Neural progenitor cell (in vitro differentiated cells): ENCODE measurements around the gene GFER. TPM values are rescaled to one million over a fixed set of nuclear protein-coding genes. Genes with fewer than 3 reads are reported as not detected.

Source experiments
- DNase-seq: peaks from one replicate; pipeline ENCODE4 v3.0.0-alpha.2; 2016; ENCODE audit warnings: low spot score
- H2AFZ ChIP-seq: fragments of 200-600 bp; sonication (generic); replicated peaks from 2 replicates; pipeline ENCODE4 v1.6.1; 2016; ENCODE audit warnings: antibody characterized with exemption
- H3F3A ChIP-seq: fragments of 200-600 bp; sonication (generic); 2 replicates; pipeline ENCODE4 v1.6.1; 2016; ENCODE audit warnings: antibody characterized with exemption, low read depth
- H3K27ac ChIP-seq: fragments of 200-600 bp; sonication (generic); 2 replicates; pipeline ENCODE4 v1.5.1; 2016; ENCODE audit warnings: mild to moderate bottlenecking
- H3K27me3 ChIP-seq: fragments of 200-600 bp; sonication (generic); 2 replicates; pipeline ENCODE4 v1.6.1; 2016; ENCODE audit warnings: mild to moderate bottlenecking, moderate library complexity
- H3K36me3 ChIP-seq: fragments of 200-600 bp; sonication (generic); 2 replicates; pipeline ENCODE4 v1.5.1; 2016
- H3K4me1 ChIP-seq: fragments of 200-600 bp; sonication (generic); 2 replicates; pipeline ENCODE4 v1.6.1; 2016; ENCODE audit warnings: mixed run types
- H3K4me2 ChIP-seq: fragments of 200-600 bp; sonication (generic); 2 replicates; pipeline ENCODE4 v1.6.1; 2016
- H3K4me3 ChIP-seq: fragments of 200-600 bp; sonication (generic); 2 replicates; pipeline ENCODE4 v1.5.1; 2016
- H3K79me2 ChIP-seq: fragments of 200-600 bp; sonication (generic); 2 replicates; pipeline ENCODE4 v1.6.1; 2016; ENCODE audit warnings: low read depth
- H3K9ac ChIP-seq: fragments of 200-600 bp; sonication (generic); 2 replicates; pipeline ENCODE4 v1.6.1; 2016
- H3K9me3 ChIP-seq: fragments of 200-600 bp; sonication (generic); 2 replicates; pipeline ENCODE4 v1.5.1; 2016; ENCODE audit warnings: low read depth
- H4K20me1 ChIP-seq: fragments of 200-600 bp; sonication (generic); 2 replicates; pipeline ENCODE4 v1.6.1; 2016; ENCODE audit warnings: low read depth
- H3K27ac Mint-ChIP-seq: 3 replicates; pipeline ENCODE4 v1.8.0; 2021; ENCODE audit warnings: mixed read lengths
- H3K27me3 Mint-ChIP-seq: 2 replicates; pipeline ENCODE4 v1.8.0; 2022; ENCODE audit warnings: low read depth, mild to moderate bottlenecking, inconsistent platforms, moderate library complexity, mixed read lengths; ENCODE audit not compliant: insufficient read depth
- H3K36me3 Mint-ChIP-seq: 3 replicates; pipeline ENCODE4 v1.8.0; 2021; ENCODE audit warnings: mixed read lengths
- H3K4me1 Mint-ChIP-seq: 3 replicates; pipeline ENCODE4 v1.8.0; 2021; ENCODE audit warnings: mixed read lengths
- H3K4me3 Mint-ChIP-seq: 3 replicates; pipeline ENCODE4 v1.8.0; 2021; ENCODE audit warnings: mild to moderate bottlenecking, moderate library complexity, mixed read lengths
- H3K9me3 Mint-ChIP-seq: 3 replicates; pipeline ENCODE4 v1.8.0; 2020; ENCODE audit warnings: mixed read lengths
- CTCF ChIP-seq: fragments of 200-600 bp; sonication (generic); IDR thresholded peaks from 2 replicates; pipeline ENCODE4 v1.5.1; 2017; ENCODE audit warnings: antibody characterized with exemption, mild to moderate bottlenecking
- EZH2 ChIP-seq: fragments of 200-600 bp; sonication (generic); IDR thresholded peaks from 2 replicates; pipeline ENCODE4 v1.6.1; 2017; ENCODE audit warnings: antibody characterized with exemption, mild to moderate bottlenecking, moderate library complexity
- EZH2phosphoT487 ChIP-seq: fragments of 200-600 bp; sonication (generic); IDR thresholded peaks from 2 replicates; pipeline ENCODE4 v1.6.1; 2017; ENCODE audit warnings: antibody characterized with exemption
- total RNA-seq: library from RNA; depleted of rRNA; stranded (reverse); fragments of >200 nt; gene quantifications from 2 replicates; pipeline ENCODE4 v1.2.3, GENCODE V29; 2015; ENCODE audit warnings: low replicate concordance

GFER gene
- total RNA-seq, 1 donor from 2014 or later: 35.1 TPM

GRCh38 chr16:1972490-1972877 is 11.5 kb upstream of the GFER start:
- Histone ChIP-seq H3K79me2 (peaks cover 25% of the 10 kb centered on the region), H3K27me3 (no peaks in the 10 kb centered on the region), H2AFZ (no peak overlapping the region), H4K20me1 (peaks cover 17% of the 10 kb centered on the region), H3F3A (peaks cover 4% of the 10 kb centered on the region), H3K4me2 (peak overlapping the region; percentile 86), H3K4me1 (peaks cover 4% of the 10 kb centered on the region), H3K4me3 (peak overlapping the region; percentile 91), H3K36me3 (no peaks in the 10 kb centered on the region), H3K9ac (peak overlapping the region; percentile 95), H3K9me3 (no peaks in the 10 kb centered on the region), H3K27ac (no peak overlapping the region)
- Mint-ChIP-seq H3K4me3 (peak overlapping the region; percentile 95), H3K27me3 (peaks cover 3% of the 10 kb centered on the region), H3K36me3 (peaks cover 3% of the 10 kb centered on the region), H3K9me3 (no peaks in the 10 kb centered on the region), H3K4me1 (peaks cover 18% of the 10 kb centered on the region), H3K27ac (no peak overlapping the region)
- DNase-seq: peak; percentile 50
- no peak for TF ChIP-seq EZH2phosphoT487
- TF ChIP-seq CTCF: no peak
- TF ChIP-seq EZH2: no peak

GRCh38 chr16:1973461-1974156 is 10.4 kb upstream of the GFER start:
- no peak overlapping the region for H3K9ac ChIP-seq
- DNase-seq: no peak
- no peaks in the 10 kb centered on the region for H3K9me3 Mint-ChIP-seq
- H3K4me3 ChIP-seq: no peak overlapping the region
- no peak for TF ChIP-seq CTCF
- TF ChIP-seq EZH2: no peak
- no peak for TF ChIP-seq EZH2phosphoT487
- peaks cover 4% of the 10 kb centered on the region for H3K27me3 Mint-ChIP-seq
- H3K9me3 ChIP-seq: no peaks in the 10 kb centered on the region
- no peak overlapping the region for H3K27ac ChIP-seq
- H3K4me1 Mint-ChIP-seq: peaks cover 18% of the 10 kb centered on the region
- H3F3A ChIP-seq: peaks cover 4% of the 10 kb centered on the region
- no peak overlapping the region for H3K27ac Mint-ChIP-seq
- H2AFZ ChIP-seq: no peak overlapping the region
- no peaks in the 10 kb centered on the region for H3K36me3 ChIP-seq
- peaks cover 4% of the 10 kb centered on the region for H3K4me1 ChIP-seq
- peaks cover 3% of the 10 kb centered on the region for H3K36me3 Mint-ChIP-seq
- peaks cover 27% of the 10 kb centered on the region for H4K20me1 ChIP-seq
- H3K79me2 ChIP-seq: peaks cover 25% of the 10 kb centered on the region
- H3K4me3 Mint-ChIP-seq: peak overlapping the region; percentile 95
- no peak overlapping the region for H3K4me2 ChIP-seq
- peaks cover 9% of the 10 kb centered on the region for H3K27me3 ChIP-seq

- peak overlapping the region; percentile 41 for H3K4me3 Mint-ChIP-seq
- Histone ChIP-seq H4K20me1 (peaks cover 35% of the 10 kb centered on the region), H3K4me1 (peaks cover 11% of the 10 kb centered on the region), H3K9ac (no peak overlapping the region), H3F3A (peaks cover 5% of the 10 kb centered on the region), H3K4me2 (no peak overlapping the region), H2AFZ (no peak overlapping the region), H3K9me3 (no peaks in the 10 kb centered on the region), H3K36me3 (no peaks in the 10 kb centered on the region), H3K27me3 (peaks cover 17% of the 10 kb centered on the region), H3K4me3 (no peak overlapping the region), H3K79me2 (peaks cover 25% of the 10 kb centered on the region), H3K27ac (no peak overlapping the region)
- H3K9me3 Mint-ChIP-seq: no peaks in the 10 kb centered on the region
- H3K27me3 Mint-ChIP-seq: peaks cover 4% of the 10 kb centered on the region
- peaks cover 3% of the 10 kb centered on the region for H3K36me3 Mint-ChIP-seq
- no peak overlapping the region for H3K27ac Mint-ChIP-seq
- H3K4me1 Mint-ChIP-seq: peaks cover 18% of the 10 kb centered on the region
- no peak for DNase-seq
- TF ChIP-seq EZH2 (no peak), CTCF (no peak), EZH2phosphoT487 (no peak)
These were observed 9.6 kb upstream of the GFER start for GRCh38 chr16:1974157-1975070.
